Lower leg skin (tissue), 4 donors: ENCODE results near the gene SSH2. TPM values are rescaled to one million over a fixed set of nuclear protein-coding genes. Genes with fewer than 3 reads are reported as not detected.
"Not testable (repeated sequence)": the region's sequence is repeated elsewhere in the genome, so short reads cannot be mapped to it uniquely, and the experiment has no call there.

Source experiments
- DNase-seq, 2 donors: peaks; one replicate each; pipeline ENCODE4 v3.0.0-alpha.2; 2019; ENCODE audit warnings: low spot score in 2 of 2
- H3K4me3 ChIP-seq: fragments of 200-600 bp; sonication (generic); 2 replicates; pipeline ENCODE4 v1.5.1; 2017; ENCODE audit warnings: mild to moderate bottlenecking, low read depth; ENCODE audit not compliant: poor library complexity, severe bottlenecking
- POLR2A ChIP-seq, 2 donors: fragments of 450-650 bp; IDR thresholded peaks; one replicate each; pipeline ENCODE4 v1.6.1; 2016 to 2017; ENCODE audit warnings: antibody characterized with exemption in 2 of 2, mild to moderate bottlenecking in 1 of 2, moderate library complexity in 1 of 2
- WGBS, 2 donors: methylation state at CpG; one replicate each; pipeline ENCODE4 v1.1.5; 2018; 5-methylcytosine and 5-hydroxymethylcytosine counted together
- intact Hi-C: fragments of 100-400 bp; cut with DNase I; formaldehyde crosslinking; loops from one replicate; pipeline ENCODE4 v1.15.0; 2023; ENCODE audit warnings: low total_unique reads
- total RNA-seq, 4 donors: library from RNA; depleted of rRNA; stranded (reverse); fragments of >200 nt; gene quantifications; one replicate each; pipeline ENCODE4 v1.1.0, GENCODE V29; 2016
- TF ChIP-seq, protein P1 (sequence below), 3 donors: fragments of 450-650 bp; IDR thresholded peaks; one replicate each; pipeline ENCODE4 v1.5.1; 2016; ENCODE audit warnings: antibody characterized with exemption in 3 of 3, mild to moderate bottlenecking in 3 of 3, moderate library complexity in 2 of 3

The SSH2 gene
- total RNA-seq, 4 donors from 2014 or later: 10.0 to 20.3 (median 15.3) TPM

DNA sequence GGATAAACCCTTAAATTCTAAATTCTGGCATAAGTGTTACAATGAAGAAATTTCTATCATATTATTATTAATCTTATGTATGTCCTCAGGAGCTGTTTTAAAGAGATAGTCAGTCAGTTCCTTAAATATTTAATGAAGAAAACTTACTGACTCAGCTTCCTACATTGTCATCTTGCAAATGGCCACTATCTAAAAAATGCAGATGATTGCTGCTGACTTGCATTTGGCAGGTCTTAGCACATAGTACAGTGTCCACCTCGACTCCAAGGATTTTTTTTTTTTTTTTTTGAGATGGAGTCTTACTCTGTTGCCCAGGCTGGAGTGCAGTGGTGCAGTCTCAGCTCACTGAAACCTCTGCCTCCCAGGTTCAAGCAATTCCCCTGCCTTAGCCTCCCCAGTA lies 252.2 kb downstream of the SSH2 start:
- intact Hi-C loops: no loop called here
- H3K4me3 ChIP-seq: no peak overlapping the region
- TF ChIP-seq, protein P1, sequence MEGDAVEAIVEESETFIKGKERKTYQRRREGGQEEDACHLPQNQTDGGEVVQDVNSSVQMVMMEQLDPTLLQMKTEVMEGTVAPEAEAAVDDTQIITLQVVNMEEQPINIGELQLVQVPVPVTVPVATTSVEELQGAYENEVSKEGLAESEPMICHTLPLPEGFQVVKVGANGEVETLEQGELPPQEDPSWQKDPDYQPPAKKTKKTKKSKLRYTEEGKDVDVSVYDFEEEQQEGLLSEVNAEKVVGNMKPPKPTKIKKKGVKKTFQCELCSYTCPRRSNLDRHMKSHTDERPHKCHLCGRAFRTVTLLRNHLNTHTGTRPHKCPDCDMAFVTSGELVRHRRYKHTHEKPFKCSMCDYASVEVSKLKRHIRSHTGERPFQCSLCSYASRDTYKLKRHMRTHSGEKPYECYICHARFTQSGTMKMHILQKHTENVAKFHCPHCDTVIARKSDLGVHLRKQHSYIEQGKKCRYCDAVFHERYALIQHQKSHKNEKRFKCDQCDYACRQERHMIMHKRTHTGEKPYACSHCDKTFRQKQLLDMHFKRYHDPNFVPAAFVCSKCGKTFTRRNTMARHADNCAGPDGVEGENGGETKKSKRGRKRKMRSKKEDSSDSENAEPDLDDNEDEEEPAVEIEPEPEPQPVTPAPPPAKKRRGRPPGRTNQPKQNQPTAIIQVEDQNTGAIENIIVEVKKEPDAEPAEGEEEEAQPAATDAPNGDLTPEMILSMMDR (IDR thresholded peaks at IDR 0.05): no peak
- no peak for TF ChIP-seq POLR2A (IDR thresholded peaks at IDR 0.05)
- WGBS, 2 donors: 55 to 56% methylated on average over 1 of the region's 1 CpG
- no peak for DNase-seq

- H3K4me3 ChIP-seq: no peak overlapping the region
- peak in 1 of 2 donors; percentile 67 for DNase-seq
- intact Hi-C loops: no loop called here
- TF ChIP-seq, protein P1 (IDR thresholded peaks at IDR 0.05): no peak
- no peak for TF ChIP-seq POLR2A (IDR thresholded peaks at IDR 0.05)
- 39 to 50% methylated on average over 3 of the region's 3 CpGs for WGBS, 2 donors
These were observed 252.7 kb downstream of the SSH2 start for GRCh38 chr17:29677221-29677791.

DNA sequence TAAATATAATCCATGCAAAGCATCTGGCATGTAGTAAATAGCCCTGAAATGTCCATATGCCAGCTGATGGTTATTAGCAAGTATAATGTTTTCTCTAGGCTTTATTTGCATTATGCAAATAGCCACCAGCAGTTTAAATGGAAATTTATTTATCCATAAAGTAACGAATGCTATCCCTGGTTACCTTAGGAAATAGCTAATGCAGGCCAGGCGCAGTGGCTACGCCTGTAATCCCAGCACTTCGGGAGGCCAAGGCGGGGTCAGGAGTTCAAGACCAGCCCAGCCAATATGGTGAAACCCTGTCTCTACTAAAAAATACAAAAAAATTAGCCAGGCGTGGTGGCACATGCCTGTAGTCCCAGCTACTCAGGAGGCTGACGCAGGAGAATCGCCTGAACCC lies 254.1 kb downstream of the SSH2 start:
- 93 to 95% methylated on average over 8 of the region's 8 CpGs for WGBS, 2 donors

DNA sequence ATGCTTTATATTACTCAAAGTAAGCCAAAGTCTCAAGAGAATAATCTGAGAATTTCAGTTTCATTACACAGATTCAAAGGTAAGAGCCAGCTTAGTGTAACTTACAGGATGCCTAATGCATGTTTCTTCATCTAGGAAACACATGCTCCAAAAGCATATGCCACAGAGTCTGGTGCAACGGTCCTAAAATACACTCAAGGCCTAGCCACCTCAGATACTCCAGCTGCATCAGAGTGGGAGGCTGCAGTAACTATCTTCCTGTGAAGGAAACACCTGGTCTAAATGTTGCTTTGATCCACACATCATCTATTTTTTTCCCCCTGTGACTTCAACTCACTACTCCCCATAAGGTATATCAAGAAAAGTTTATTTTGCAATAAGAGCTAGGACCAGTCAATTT lies 255.7 kb downstream of the SSH2 start:
- intact Hi-C loops: no loop called here
- TF ChIP-seq POLR2A (IDR thresholded peaks at IDR 0.05): no peak
- WGBS, 2 donors: 62 to 67% methylated on average over 1 of the region's 1 CpG
- H3K4me3 ChIP-seq: no peak overlapping the region
- DNase-seq: no peak

More for the DNA sequence above, 254.1 kb downstream of the SSH2 start:
- H3K4me3 ChIP-seq, intact Hi-C loops, DNase-seq: not testable (repeated sequence)

- TF ChIP-seq POLR2A (IDR thresholded peaks at IDR 0.05): no peak
- WGBS, 2 donors: 90% methylated on average over 5 of the region's 5 CpGs
- H3K4me3 ChIP-seq: no peak overlapping the region
- DNase-seq: no peak
- intact Hi-C loops: no loop called here
These were observed 258.4 kb downstream of the SSH2 start for GRCh38 chr17:29671661-29672060.

GRCh38 chr17:29669266-29669665 lies 260.8 kb downstream of the SSH2 start:
- DNase-seq: no peak
- intact Hi-C loops: no loop called here
- no peak for TF ChIP-seq POLR2A (IDR thresholded peaks at IDR 0.05)
- TF ChIP-seq, protein P1 (IDR thresholded peaks at IDR 0.05): no peak
- H3K4me3 ChIP-seq: no peak overlapping the region

DNA sequence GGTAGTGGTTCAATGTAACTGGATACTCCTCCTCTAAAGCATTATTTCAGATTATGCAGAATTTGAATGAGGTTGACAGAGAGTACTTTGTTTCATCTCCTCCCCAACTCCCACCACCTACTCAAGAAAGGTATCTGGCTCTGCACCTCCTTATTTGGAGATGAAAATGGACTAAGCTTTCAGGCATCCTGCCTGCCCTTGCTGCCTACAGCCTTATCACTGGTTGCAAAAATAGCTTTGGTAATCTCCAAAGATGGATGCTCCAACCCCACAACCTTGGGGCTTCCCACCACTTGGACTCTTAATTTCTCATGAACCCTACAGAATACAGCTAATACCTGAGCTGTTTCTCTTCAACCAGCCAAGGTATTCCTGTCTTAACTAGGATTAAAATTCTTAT lies 262.1 kb downstream of the SSH2 start:
- intact Hi-C loops: no loop called here
- DNase-seq: no peak
- no peak overlapping the region for H3K4me3 ChIP-seq
- TF ChIP-seq, protein P1 (IDR thresholded peaks at IDR 0.05): no peak
- no peak for TF ChIP-seq POLR2A (IDR thresholded peaks at IDR 0.05)
